Activated naive CD4-positive, alpha-beta T cell (primary cell): ENCODE results near the gene MAMDC2.
"Not testable (repeated sequence)": the region's sequence is repeated elsewhere in the genome, so short reads cannot be mapped to it uniquely, and the experiment has no call there.

Experiments
- DNase-seq, 4 experiments: peaks; one replicate each; lab custom pipeline; 2025; lab: John Stamatoyannopoulos, UW

MAMDC2 gene

DNA sequence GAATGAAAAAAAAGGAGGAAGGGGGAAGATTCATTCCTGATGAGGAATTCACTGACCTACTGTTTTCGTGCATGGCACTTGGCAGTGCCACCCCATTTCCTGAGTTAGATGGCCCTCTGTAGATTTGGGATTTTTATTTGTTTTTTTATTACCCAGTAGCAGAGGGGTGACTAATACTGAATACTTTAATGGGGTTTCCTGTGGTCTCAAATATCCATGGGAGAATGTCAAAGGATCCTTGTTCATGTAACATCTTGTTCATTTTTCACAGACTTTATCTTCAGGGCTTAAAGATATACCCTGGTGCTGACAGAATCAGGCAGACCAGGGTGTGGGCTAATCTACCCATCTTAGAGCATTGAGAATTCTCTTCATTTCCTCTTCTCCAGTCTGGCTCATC lies 93.0 kb downstream of the MAMDC2 start:
- DNase-seq, result no peak

DNA sequence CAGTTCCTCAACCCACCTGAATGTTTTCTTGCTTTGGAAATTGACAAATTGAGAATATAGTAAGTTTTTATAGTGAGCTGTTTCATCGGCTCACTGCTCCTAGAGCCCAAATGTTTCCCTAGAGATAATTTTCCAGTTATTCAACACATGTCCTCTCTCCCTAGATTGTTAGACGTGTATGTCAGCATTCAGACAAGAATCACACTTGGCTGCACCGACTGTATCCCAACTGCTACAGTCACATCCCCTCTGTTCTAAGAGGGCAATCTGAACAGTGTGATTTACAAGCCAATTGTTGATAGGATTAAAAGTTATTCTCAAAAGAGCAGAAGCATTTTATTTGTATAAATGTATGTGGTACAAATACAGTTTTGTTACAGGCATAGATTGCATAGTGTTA lies 93.9 kb downstream of the MAMDC2 start:
- DNase-seq, result no peak

DNA sequence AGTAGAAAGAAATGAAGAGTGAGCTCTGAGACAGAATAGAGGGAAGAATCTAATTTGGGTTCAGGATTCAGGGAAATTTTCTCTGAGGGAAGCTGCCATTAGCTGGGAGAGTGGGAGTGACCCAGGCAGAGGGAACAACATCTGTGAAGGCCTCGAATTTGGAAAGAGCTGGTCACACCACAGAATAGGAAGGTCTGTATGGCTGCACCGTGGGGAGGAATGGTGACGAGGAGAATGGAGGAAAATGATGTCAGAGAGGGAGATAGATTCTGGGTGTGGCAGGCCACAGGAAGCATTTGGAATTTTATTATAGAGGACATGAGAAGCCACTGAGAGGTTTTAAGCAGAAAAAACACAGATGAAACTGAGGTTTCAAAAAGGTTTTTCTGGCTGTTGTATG lies 98.5 kb downstream of the MAMDC2 start:
- DNase-seq, result no peak

DNA sequence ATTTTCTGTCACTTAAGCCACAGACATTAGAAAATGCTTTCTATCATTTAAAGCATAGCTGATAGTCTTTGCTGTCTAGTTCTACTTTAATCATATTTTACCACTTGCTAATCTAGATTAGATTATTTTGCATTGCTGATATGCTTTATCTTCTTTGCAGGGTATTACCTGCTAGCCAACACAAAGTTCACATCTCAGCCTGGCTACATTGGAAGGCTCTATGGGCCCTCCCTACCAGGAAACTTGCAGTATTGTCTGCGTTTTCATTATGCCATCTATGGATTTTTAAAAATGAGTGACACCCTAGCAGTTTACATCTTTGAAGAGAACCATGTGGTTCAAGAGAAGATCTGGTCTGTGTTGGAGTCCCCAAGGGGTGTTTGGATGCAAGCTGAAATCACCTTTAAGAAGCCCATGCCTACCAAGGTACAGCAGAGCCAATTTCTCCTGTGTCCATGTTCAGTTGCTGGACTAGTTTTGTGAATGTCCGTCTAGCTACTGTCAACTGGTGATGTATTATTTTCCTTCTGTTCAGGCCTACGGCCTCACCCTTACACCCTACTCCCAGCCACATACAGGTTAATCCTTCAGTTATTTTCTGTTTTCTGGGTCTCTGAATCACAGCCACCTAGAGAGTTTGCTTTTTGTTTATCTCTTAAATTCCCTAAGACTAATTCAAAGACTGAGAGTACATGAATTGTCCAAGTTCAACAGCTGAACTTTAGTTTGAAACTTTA lies 99.9 kb downstream of the MAMDC2 start:
- DNase-seq, result no peak

DNA sequence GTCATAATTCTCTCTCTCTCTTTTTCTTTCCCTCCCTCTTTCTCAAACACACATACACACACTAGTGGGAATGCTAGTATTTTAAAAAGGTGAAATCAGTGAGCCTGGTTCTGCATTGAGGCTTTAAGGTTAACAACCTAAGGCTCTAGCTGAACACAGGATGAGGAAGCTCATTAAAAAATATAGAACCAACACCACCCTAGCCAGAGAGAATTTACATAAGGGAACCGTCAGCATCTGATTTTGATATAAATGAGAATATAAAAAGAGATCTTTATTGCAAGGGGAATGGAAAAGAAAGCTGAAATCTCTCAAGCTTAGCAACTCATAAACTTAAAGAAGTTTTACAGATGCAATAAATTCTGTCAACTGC lies 100.5 kb downstream of the MAMDC2 start:
- DNase-seq, result no peak

DNA sequence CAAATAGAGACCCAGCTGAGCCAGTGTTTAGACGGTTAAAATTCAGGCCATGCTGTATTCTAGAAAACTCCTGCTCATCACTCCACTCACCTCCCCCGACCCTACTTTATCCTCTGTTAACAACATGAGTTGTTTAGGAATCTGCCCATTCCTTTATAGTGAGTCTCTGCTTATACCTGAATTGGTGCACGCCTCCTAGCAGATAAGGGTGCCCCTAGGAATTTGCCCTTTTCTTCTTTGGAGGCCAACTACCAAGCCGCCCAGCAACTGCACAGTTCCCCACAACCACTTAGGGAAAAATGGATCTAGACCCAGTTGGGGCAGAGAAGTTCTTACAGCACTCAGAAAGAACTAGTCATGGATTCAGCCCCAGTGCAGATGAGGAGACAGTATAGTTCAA lies 102.3 kb downstream of the MAMDC2 start:
- DNase-seq, result no peak

DNA sequence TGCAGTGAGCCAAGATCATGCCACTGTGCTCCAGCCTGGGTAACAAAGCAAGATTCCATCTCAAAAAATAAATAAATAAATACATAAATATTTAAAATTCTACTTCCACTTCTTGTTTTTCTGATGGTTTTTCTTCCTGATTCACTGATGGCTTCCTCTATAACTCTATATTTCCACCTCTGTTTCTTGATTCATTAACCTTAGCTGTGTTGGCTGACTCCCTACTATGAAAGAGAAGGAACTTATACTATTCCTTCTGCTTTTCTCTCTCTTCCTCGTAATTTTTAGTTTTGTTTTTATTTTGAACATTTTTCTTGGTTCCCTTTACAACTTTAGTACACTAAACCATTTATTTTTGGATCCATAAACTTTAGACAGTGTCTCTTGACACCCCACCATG lies 103.5 kb downstream of the MAMDC2 start:
- no peak for DNase-seq

DNA sequence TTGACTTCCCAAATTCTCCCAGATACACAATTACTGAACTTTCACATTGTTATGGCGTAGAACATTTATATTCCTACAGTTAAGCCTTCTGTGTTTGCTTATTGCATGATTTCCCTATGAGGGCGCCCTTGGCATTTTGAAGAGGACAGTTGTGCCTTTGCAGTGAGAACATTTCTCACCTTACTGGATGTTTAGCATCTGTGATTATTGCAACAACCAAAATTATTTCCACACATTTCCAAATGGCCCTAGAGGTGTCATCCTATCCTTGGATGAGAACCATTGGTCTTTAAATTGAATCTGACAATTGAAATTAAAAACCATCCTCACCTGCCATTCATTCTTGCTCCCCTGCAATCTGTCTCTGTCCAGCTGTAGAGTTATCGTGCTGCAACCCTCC lies 104.0 kb downstream of the MAMDC2 start:
- DNase-seq, result no peak

DNA sequence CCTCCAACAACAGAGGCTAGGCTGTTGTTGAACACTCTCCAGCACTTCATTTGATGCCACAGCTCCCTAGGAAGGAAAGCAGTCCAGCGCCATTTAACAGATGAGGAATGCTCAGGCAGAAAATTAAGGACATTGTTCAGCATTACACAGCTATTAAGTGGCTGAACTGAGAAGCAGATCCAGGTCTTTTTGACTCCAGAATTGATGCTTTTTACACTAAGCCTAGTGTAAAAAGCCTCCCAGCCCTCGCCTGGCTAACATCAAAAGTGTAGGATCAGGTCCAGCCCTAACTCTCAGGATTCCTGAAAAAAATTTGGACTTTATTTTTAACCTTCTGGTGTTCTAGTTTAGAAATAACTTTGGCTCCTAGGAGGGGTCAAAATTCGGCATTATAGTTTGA lies 108.7 kb downstream of the MAMDC2 start:
- DNase-seq, result no peak

DNA sequence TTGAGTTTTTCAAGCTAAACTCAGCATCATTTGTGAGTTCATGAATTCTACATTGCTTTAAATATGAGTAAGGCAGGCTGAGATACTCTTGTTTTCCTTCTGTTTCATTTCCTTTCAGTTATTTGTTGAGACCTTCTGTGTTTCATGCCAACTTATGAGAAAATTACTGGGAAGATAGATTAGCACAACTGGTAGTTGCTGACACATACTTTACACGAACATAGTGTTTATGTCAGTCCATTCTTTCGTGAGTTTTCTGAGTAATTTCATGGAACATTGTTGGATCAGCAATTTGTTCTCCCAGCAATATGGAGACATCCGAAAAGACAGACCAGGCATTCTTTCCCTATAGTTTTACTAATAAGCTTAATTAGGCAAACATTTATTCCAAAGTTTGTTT lies 113.1 kb downstream of the MAMDC2 start:
- DNase-seq, result no peak

DNA sequence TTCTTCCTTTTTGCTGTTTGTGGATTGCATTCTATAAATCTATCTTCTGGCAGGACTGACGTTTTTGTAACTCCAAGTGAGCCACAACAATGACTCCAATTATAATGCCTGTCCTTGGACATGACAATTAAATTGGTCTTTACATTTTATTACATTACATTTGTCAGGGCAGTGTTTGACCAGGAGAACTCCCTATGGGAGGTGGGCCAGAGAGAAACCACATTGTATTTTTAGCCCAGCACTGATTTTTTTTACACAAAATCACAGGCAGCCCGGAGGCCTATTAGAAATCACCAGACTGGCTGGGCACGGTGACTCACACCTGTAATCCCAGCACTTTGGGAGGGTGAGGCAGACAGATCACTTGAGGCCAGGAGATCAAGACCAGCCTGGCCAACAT lies 116.0 kb downstream of the MAMDC2 start:
- no peak for DNase-seq

DNA sequence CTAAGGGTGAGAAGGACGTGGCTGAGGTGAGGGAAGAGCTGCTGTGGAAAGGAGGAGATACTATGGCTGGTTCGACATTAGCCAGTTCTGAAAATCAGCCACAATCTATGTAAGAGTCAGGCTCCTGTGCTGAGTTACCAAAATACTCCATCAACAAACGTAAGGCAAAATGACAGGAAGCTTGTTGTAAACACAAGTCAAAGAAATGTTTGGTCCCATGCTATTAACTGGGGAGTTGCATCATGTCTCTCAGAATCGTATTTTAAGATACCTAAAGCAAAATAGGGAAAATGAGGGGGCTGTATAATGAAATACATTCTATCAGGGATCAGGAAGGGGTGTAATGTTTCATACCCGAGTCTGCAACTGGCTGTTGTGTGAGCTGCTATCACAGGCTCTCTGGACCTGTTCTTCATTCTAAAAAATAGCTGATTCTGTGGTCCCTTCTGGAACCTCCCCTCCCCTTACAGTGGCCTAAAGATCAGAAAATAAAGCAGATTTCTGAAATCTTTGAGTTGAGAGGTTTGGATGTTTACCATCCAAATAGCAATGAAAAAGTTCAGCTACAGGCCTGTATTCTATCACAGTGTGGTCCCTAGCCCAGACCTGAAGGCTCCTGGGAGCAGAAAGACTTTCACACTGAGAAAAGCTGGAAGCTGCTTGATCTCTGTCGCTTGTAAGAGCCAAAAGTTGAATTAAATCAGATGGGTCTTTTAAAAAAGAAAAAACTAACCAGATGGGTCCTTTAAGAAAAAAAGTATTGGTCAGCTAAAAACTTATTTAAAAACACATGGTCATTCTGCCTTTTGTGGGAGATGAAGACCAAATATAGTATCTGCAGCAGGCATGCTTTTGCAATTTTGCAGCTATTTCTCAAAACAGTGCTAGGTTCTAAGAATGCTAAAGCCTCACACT lies 117.3 kb downstream of the MAMDC2 start:
- no peak for DNase-seq

DNA sequence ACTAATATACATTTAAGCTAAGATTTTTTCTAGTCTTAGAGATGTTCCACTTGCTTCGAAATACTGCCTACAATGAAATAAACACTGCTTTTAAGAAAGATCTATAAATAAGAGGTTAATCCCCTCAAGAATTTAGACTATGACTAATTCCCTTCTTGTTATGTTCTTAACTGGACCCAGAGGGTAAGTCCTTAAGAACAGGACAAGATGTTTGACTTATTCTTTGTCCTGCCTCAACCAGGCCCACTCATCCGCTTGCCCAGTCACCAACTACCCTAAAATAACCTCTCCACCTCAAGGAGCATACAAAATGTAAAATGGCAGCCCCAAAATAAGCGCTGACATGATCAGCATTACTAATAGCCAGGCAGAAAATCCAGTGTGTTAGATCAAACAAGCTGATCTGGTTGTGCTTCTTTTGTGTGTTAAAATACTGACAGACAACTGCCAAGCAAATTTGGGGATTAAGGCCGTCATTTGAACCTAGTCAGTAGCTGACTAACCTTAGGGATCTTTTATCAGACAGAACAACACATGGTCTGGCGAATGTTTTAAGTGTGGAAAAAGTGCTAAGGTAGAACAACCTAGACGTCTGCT lies 121.5 kb downstream of the MAMDC2 start:
- no peak for DNase-seq

DNA sequence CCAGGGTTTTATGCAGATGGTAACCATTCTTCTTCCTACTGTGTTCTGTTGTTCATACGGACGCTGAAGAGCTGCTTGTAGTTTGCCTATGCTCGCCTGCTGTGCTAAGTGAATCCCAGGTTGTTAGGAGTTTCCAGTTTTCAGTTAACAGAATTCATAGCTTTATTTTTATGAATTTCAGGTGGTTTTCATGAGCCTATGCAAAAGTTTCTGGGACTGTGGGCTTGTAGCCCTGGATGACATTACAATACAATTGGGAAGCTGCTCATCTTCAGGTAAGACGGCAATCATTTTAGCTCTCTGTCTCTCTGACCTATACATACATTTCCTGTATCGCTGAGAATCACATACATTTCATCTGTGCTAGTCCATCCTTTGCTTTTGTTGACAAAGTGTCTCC lies 124.9 kb downstream of the MAMDC2 start:
- DNase-seq, result no peak

DNA sequence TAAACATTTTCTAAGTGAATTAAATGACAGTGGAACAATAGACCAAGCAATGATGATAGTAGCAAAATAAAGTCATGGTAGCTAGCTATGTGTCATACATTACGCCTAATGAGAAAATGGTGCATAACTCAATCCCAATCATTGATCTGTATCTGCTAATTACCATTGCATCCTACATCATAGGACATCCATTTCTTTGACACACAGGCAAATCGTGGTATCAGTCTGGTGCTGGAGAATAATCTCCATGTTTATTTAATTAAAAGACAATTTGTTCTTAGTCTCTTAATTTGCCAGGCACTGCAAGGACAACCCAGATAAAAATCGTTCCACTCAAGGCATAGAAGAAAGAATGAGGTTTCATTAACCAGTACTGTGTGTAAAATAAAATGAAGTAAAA lies 125.6 kb downstream of the MAMDC2 start:
- DNase-seq, result no peak

DNA sequence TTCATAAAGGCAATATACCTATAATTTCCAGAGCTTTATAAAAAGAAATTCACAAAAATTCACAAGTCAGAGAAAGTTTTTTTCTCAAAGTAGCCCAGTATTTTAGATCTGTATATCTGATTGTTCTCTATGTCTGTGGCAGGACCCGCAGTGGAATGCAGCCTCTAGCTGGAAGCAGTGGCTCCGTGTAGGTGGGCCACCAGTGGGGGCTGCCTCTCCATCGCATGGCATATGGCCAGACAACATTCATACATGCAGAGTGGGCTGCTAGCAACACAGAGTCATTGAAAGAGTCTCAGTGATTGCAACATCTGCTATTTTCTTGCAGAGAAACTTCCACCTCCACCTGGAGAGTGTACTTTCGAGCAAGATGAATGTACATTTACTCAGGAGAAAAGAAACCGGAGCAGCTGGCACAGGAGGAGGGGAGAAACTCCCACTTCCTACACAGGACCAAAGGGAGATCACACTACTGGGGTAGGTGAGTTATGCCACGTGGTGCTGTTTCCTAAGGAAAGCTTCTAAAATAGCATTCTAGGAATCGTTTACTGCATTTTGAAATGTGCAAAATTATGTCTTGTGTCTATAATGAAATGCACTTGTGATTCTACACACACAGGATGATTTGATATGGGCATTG lies 126.6 kb downstream of the MAMDC2 start:
- DNase-seq, result no peak

DNA sequence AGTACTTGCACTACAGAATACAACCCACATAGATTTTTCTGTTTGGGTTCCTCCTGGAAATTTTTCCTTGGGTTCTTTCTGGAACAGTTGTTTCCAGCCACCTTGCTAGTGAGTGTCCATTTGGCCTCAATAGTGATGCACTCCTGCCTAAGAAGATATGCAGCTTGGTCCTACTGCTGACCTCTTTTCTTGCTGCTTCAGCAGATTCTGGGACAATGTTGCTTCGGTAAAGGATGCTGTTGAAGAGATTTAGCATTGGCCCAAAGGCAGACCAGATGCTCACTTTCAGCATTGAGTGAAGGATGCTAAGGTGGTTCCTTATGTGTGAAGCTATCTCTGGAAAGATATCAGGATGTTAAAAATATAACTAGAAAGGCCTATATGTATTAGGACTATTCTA lies 128.9 kb downstream of the MAMDC2 start:
- DNase-seq, result no peak

DNA sequence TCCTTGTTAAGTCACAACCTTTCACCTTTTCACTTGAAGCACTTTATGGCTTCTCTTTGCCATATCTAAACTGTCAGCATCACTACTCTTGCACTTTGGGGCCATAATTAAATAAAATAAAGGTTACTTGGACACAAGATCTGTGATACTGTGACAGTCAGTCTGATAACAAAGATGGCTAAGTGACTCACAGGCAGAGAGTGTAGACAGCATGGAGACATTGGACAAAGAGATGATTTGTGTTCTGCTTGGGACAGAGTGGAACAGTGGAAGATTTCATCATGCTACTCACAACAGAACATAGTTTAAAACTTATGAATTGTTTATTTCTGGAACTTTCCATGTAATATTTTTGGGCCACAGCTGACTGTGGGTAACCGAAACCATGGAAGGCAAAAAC lies 133.5 kb downstream of the MAMDC2 start:
- no peak for DNase-seq

DNA sequence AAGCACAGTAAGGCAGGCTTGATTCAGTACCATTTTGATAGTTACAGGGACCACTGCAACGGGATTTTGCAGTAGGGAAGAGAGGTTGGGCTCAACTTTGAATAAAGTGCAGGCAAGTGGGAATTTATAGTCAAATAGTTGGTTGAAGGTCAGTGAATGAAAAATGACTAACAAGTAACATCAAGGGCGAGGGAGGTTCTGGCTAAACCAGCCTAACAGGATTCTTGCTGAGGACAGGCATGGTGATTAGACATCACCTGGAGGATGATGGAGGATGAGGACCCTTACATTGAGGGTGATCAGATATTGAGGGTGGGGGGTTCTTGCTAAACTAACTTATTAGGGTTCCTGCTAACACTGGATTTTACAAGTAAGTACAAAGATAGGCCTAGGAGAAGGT lies 149.1 kb downstream of the MAMDC2 start:
- DNase-seq, result no peak

DNA sequence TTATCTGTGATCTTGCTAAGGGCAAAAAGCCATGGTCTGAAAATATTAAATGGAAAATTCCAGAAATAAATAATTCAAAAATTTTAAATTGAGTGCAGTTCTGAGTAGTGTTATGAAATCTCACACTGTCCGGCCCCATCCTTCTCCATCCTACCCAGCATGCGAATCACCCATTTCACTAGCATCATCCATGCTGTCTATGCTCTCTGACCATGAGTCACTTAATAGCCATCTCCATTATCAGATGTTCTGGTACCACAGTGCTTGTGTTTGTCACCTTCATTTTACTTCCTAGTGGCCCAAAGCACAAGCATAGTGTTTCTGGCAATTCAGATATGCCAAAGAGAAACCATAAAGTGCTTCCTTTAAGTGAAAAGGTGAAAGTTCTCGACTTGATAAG lies 151.8 kb downstream of the MAMDC2 start:
- DNase-seq, result no peak

DNA sequence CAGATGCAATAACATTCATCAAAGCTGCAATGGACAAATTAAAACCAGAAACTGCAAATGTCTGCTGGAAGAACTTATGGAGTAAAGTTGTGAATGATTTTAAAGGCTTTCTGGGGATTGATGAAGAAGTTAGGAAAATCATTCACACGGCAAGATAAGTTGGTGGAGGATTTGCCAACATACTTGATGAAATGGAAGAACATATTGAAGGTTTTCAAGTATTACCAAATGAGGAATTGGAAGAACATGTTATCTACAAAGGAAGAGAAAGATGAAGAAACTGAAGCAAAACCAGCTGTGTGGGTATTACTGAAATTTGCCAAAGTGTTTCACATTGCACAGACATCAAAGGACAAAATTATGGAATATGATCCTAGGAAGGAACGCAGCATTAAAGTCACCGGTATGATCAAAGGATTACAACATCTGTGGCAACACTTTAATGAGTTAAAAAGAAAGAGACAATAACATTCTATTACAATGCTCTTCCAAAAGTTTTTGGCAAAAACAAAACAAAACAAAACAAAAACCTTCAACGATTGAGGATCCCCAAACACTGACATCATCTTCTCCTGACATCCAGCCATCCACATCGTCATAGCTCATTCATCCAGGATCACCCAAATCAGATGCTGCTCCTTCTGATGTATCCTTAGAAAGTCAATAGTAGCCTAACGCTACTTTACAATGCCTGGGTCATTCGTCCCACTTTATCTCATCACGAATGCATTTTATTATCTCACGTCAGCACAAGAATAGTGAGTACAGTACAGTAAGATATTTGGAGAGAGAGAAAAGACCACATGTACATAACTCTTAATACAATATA lies 153.8 kb downstream of the MAMDC2 start:
- DNase-seq, result no peak

DNA sequence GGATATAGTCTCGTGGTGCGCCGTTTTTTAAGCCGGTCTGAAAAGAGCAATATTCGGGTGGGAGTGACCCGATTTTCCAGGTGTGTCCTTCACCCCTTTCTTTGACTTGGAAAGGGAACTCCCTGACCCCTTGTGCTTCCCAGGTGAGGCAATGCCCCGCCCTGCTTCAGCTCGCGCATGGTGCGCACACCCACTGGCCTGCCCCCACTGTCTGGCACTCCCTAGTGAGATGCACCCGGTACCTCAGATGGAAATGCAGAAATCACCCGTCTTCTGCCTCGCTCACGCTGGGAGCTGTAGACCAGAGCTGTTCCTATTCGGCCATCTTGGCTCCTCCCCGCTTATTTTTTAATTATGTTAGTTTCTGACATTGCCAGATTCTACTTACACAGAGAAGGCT lies 161.1 kb downstream of the MAMDC2 start:
- not testable (repeated sequence) for DNase-seq
